Panc1 (cell line): ENCODE results near the gene CDADC1.

ENCODE experiments used
- CTCF ChIP-seq: fragments of 450-650 bp; IDR thresholded peaks from 2 replicates; pipeline ENCODE4 v1.5.1; 2017; ENCODE audit warnings: mild to moderate bottlenecking
- SIN3A ChIP-seq: IDR thresholded peaks from 2 replicates; pipeline ENCODE4 v1.6.1; 2012; ENCODE audit warnings: low read depth, mild to moderate bottlenecking, low read length, moderate library complexity, borderline replicate concordance; ENCODE audit not compliant: insufficient read depth

- TF ChIP-seq SIN3A, result no peak
- TF ChIP-seq CTCF, result no peak
Observed at GRCh38 chr13:49302222-49302621, 54.5 kb downstream of the CDADC1 start.
